ENCODE measurements around the gene APOD. TPM values are rescaled to one million over a fixed set of nuclear protein-coding genes. Genes with fewer than 3 reads are reported as not detected.
"Not testable (repeated sequence)": the region's sequence is repeated elsewhere in the genome, so short reads cannot be mapped to it uniquely, and the experiment has no call there.

Gene APOD
- total and polyA plus RNA-seq, 2 of the 8 experiments (the other 6 are each of a cell fraction or from before 2014, with no cell fraction given): not detected

GRCh38 chr3:195624603-195625560, 41.1 kb upstream of the APOD start:
- H2BK20ac ChIP-seq (ENCODE audit: low read length); H2AK5ac ChIP-seq (ENCODE audit: low read depth, low read length); H3K4me3 ChIP-seq (ENCODE audit: extremely low read depth in 1 of 4, insufficient read depth in 2 of 4, low read depth in 3 of 4, low read length in 4 of 4); H4K91ac ChIP-seq (replicated peaks; ENCODE audit: insufficient read length, low read length); DNase-seq (ENCODE audit: low read depth in 1 of 2, low spot score in 2 of 2); H3K4me1 ChIP-seq (replicated peaks in 1 of 4; ENCODE audit: control insufficient read depth in 3 of 4, insufficient read depth in 4 of 4, low read length in 3 of 4); H3K9ac ChIP-seq (replicated peaks in 1 of 4; ENCODE audit: extremely low read depth in 1 of 4, low read depth in 3 of 4, low read length in 3 of 4); H4K20me1 ChIP-seq (replicated peaks in 1 of 2; ENCODE audit: control insufficient read depth in 1 of 2, insufficient read depth in 2 of 2, low read length in 2 of 2); H3K18ac ChIP-seq (ENCODE audit: extremely low read depth, low read length); H2AFZ ChIP-seq (ENCODE audit: low read length); POLR2A ChIA-PET (ENCODE audit: partially characterized antibody); H2BK12ac ChIP-seq (ENCODE audit: low read depth, low read length); H4K8ac ChIP-seq (ENCODE audit: extremely low read depth, insufficient read depth, low read length); H2BK5ac ChIP-seq (ENCODE audit: low read depth, low read length); FAIRE-seq; H3K79me2 ChIP-seq (ENCODE audit: control insufficient read depth in 1 of 2, insufficient read depth in 2 of 2, low read length in 2 of 2); H3K36me3 ChIP-seq (ENCODE audit: control insufficient read depth in 2 of 4, insufficient read depth in 4 of 4, low read length in 3 of 4); H3K27me3 ChIP-seq (replicated peaks in 1 of 4; ENCODE audit: control insufficient read depth in 3 of 4, extremely low read depth in 1 of 4, insufficient read depth in 3 of 4, low read length in 3 of 4); H3K27ac ChIP-seq (ENCODE audit: low read depth, low read length); H3K56ac ChIP-seq (replicated peaks; ENCODE audit: insufficient read length, low read depth, low read length); H2BK120ac ChIP-seq (replicated peaks; ENCODE audit: low read depth, low read length); H3K23ac ChIP-seq (ENCODE audit: insufficient read length); H2BK15ac ChIP-seq (ENCODE audit: low read length); H3K14ac ChIP-seq (ENCODE audit: insufficient read length); H3K9me3 ChIP-seq (ENCODE audit: insufficient read depth in 2 of 2, low read depth in 1 of 2, low read length in 1 of 2); H4K5ac ChIP-seq (ENCODE audit: insufficient read length, low read depth, low read length); H3K79me1 ChIP-seq (ENCODE audit: low read depth, low read length); H3K4ac ChIP-seq (replicated peaks; ENCODE audit: insufficient read length, low read depth, low read length); CTCF ChIA-PET (ENCODE audit: partially characterized antibody); H3K23me2 ChIP-seq (ENCODE audit: low read depth, low read length): not testable (repeated sequence)
- 41% methylated on average over 6 of the region's 62 CpGs; no CpG with 5 or more reads in 1 of the 2 experiments for WGBS, 2 experiments (ENCODE audit: extremely low coverage in 1 of 2, insufficient coverage in 1 of 2, insufficient read length in 1 of 2, insufficient replicate concordance in 2 of 2, low coverage in 1 of 2, low lambda C conversion rate in 2 of 2, missing lambda C conversion rate in 1 of 2)
- H3K4me2 ChIP-seq (ENCODE audit: insufficient read depth in 1 of 2, low read depth in 2 of 2, low read length in 2 of 2): peak overlapping the region in 1 of 2 experiments; percentile 46; a peak in 2 of 4 replicates
